HL-60 (cell line): ENCODE data around the gene TJP3.

Source experiments
- GABPA ChIP-seq: IDR thresholded peaks from 2 replicates; pipeline ENCODE4 v1.6.1; 2012; ENCODE audit warnings: low read depth
- POLR2AphosphoS5 ChIP-seq: IDR thresholded peaks from 2 replicates; pipeline ENCODE4 v1.6.1; 2012; ENCODE audit warnings: low read depth
- SPI1 ChIP-seq: IDR thresholded peaks from 2 replicates; pipeline ENCODE4 v1.6.1; 2012; ENCODE audit warnings: low read depth, mild to moderate bottlenecking, borderline replicate concordance
- TF ChIP-seq, protein P1 (sequence below): IDR thresholded peaks from one replicate; pipeline ENCODE4 v1.5.1; 2011; ENCODE audit warnings: low read length, control low read depth, inconsistent platforms; ENCODE audit not compliant: insufficient read depth
- TF ChIP-seq, protein P2 (sequence below): IDR thresholded peaks from 2 replicates; pipeline ENCODE4 v1.6.1; 2012; ENCODE audit warnings: low read depth; ENCODE audit not compliant: insufficient replicate concordance

DNA sequence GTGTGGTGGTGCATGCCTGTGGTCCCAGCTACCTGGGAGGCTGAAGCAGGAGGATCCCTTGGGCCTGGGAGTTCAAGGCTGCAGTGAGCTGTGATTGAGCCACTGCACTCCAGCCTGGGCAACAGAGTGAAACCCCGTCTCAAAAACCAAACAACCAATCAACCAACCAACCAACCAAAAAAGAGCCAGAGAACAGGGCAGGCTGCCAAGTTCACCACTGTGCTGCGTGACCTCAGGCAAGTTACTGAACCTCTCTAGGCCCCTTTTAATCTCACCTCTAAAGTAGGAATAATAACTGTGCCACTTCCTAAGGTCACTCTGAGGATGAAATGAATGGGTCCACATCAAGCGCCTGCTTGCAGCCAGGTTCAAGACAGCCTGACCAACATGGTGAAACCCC, 16.9 kb downstream of the TJP3 start:
- TF ChIP-seq POLR2AphosphoS5 (no peak), SPI1 (no peak), GABPA (no peak)
- TF ChIP-seq, protein P1, sequence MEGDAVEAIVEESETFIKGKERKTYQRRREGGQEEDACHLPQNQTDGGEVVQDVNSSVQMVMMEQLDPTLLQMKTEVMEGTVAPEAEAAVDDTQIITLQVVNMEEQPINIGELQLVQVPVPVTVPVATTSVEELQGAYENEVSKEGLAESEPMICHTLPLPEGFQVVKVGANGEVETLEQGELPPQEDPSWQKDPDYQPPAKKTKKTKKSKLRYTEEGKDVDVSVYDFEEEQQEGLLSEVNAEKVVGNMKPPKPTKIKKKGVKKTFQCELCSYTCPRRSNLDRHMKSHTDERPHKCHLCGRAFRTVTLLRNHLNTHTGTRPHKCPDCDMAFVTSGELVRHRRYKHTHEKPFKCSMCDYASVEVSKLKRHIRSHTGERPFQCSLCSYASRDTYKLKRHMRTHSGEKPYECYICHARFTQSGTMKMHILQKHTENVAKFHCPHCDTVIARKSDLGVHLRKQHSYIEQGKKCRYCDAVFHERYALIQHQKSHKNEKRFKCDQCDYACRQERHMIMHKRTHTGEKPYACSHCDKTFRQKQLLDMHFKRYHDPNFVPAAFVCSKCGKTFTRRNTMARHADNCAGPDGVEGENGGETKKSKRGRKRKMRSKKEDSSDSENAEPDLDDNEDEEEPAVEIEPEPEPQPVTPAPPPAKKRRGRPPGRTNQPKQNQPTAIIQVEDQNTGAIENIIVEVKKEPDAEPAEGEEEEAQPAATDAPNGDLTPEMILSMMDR: no peak
- TF ChIP-seq, protein P2, sequence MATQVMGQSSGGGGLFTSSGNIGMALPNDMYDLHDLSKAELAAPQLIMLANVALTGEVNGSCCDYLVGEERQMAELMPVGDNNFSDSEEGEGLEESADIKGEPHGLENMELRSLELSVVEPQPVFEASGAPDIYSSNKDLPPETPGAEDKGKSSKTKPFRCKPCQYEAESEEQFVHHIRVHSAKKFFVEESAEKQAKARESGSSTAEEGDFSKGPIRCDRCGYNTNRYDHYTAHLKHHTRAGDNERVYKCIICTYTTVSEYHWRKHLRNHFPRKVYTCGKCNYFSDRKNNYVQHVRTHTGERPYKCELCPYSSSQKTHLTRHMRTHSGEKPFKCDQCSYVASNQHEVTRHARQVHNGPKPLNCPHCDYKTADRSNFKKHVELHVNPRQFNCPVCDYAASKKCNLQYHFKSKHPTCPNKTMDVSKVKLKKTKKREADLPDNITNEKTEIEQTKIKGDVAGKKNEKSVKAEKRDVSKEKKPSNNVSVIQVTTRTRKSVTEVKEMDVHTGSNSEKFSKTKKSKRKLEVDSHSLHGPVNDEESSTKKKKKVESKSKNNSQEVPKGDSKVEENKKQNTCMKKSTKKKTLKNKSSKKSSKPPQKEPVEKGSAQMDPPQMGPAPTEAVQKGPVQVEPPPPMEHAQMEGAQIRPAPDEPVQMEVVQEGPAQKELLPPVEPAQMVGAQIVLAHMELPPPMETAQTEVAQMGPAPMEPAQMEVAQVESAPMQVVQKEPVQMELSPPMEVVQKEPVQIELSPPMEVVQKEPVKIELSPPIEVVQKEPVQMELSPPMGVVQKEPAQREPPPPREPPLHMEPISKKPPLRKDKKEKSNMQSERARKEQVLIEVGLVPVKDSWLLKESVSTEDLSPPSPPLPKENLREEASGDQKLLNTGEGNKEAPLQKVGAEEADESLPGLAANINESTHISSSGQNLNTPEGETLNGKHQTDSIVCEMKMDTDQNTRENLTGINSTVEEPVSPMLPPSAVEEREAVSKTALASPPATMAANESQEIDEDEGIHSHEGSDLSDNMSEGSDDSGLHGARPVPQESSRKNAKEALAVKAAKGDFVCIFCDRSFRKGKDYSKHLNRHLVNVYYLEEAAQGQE: no peak
